ENCODE results near the gene FIGNL1. TPM values are rescaled to one million over a fixed set of nuclear protein-coding genes. Genes with fewer than 3 reads are reported as not detected.

FIGNL1 gene
- total RNA-seq, 1 experiment from 2014 or later: 42.5 TPM

- Mint-ChIP-seq H3K4me1 (ENCODE audit: low read depth, unreplicated experiment) (no peaks in the 10 kb centered on the region), H3K36me3 (ENCODE audit: insufficient read depth, unreplicated experiment) (no peaks in the 10 kb centered on the region), H3K9me3 (ENCODE audit: low read depth, unreplicated experiment) (no peaks in the 10 kb centered on the region), H3K27me3 (ENCODE audit: unreplicated experiment) (peaks cover 75% of the 10 kb centered on the region), H3K27ac (ENCODE audit: unreplicated experiment) (no peak overlapping the region), H3K4me3 (ENCODE audit: low read depth, unreplicated experiment) (no peak overlapping the region)
- no TSS peak for BruUV-seq (replicated peaks)
- no peak for TF ChIP-seq CTCF (IDR thresholded peaks at IDR 0.05; ENCODE audit: unreplicated experiment)
- no peak for DNase-seq
- intact Hi-C loops (cut with micrococcal nuclease; ENCODE audit: unreplicated experiment): no loop called here
- CTCF ChIA-PET: no interaction called here
Measured at GRCh38 chr7:50397320-50397970, 52.7 kb downstream of the FIGNL1 start.

GRCh38 chr7:50396856-50397255 lies 53.3 kb downstream of the FIGNL1 start:
- no TSS peak for BruUV-seq (replicated peaks)

GRCh38 chr7:50394315-50394714 lies 55.8 kb downstream of the FIGNL1 start:
- Mint-ChIP-seq H3K4me1 (ENCODE audit: low read depth, unreplicated experiment) (no peaks in the 10 kb centered on the region), H3K27me3 (ENCODE audit: unreplicated experiment) (peaks cover 84% of the 10 kb centered on the region), H3K36me3 (ENCODE audit: insufficient read depth, unreplicated experiment) (no peaks in the 10 kb centered on the region), H3K4me3 (ENCODE audit: low read depth, unreplicated experiment) (no peak overlapping the region), H3K9me3 (ENCODE audit: low read depth, unreplicated experiment) (no peaks in the 10 kb centered on the region), H3K27ac (ENCODE audit: unreplicated experiment) (no peak overlapping the region)
- BruUV-seq (replicated peaks): no TSS peak
- intact Hi-C loops (cut with micrococcal nuclease; ENCODE audit: unreplicated experiment): no loop called here
- no peak for DNase-seq
- CTCF ChIA-PET: no interaction called here
- TF ChIP-seq CTCF (IDR thresholded peaks at IDR 0.05; ENCODE audit: unreplicated experiment): no peak

More at GRCh38 chr7:50396856-50397255, 53.3 kb downstream of the FIGNL1 start:
- no peak for DNase-seq
- intact Hi-C loops (cut with micrococcal nuclease; ENCODE audit: unreplicated experiment): no loop called here
- no peaks in the 10 kb centered on the region for H3K36me3 Mint-ChIP-seq (ENCODE audit: insufficient read depth, unreplicated experiment)
- CTCF ChIA-PET: no interaction called here
- no peak for TF ChIP-seq CTCF (IDR thresholded peaks at IDR 0.05; ENCODE audit: unreplicated experiment)
- H3K4me1 Mint-ChIP-seq (ENCODE audit: low read depth, unreplicated experiment): no peaks in the 10 kb centered on the region
- no peak overlapping the region for H3K27ac Mint-ChIP-seq (ENCODE audit: unreplicated experiment)
- peaks cover 75% of the 10 kb centered on the region for H3K27me3 Mint-ChIP-seq (ENCODE audit: unreplicated experiment)
- H3K4me3 Mint-ChIP-seq (ENCODE audit: low read depth, unreplicated experiment): no peak overlapping the region
- H3K9me3 Mint-ChIP-seq (ENCODE audit: low read depth, unreplicated experiment): no peaks in the 10 kb centered on the region

Other genes starting within 250 kb of the FIGNL1 start
- 0.24 and 0.28 TPM in 2 replicates for gene IKZF1, start 145.6 kb downstream of the FIGNL1 start, total RNA-seq (2022)
- gene DDC, start 115.1 kb upstream of the FIGNL1 start, total RNA-seq (2022): 3.7 and 5.2 TPM in 2 replicates